KOPT-K1 (cell line): Measurements from ENCODE around the gene SHROOM3.

Experiments
- H3K27ac ChIP-seq: fragments of 200-600 bp; sonication (generic); 2 replicates; pipeline ENCODE4 v1.5.1; 2016; ENCODE audit warnings: antibody characterized with exemption, mild to moderate bottlenecking, low read depth, low read length; ENCODE audit not compliant: poor library complexity, severe bottlenecking
- H3K36me3 ChIP-seq: fragments of 200-600 bp; sonication (generic); 2 replicates; pipeline ENCODE4 v1.5.1; 2017; ENCODE audit warnings: antibody characterized with exemption, mild to moderate bottlenecking, low read length, moderate library complexity; ENCODE audit not compliant: insufficient read depth
- H3K9me3 ChIP-seq: fragments of 200-600 bp; sonication (generic); 2 replicates; pipeline ENCODE4 v1.5.1; 2017; ENCODE audit warnings: antibody characterized with exemption, low read length, mild to moderate bottlenecking; ENCODE audit not compliant: insufficient read depth, poor library complexity, severe bottlenecking

SHROOM3 gene

GRCh38 chr4:76658231-76659102 is 223.4 kb downstream of the SHROOM3 start:
- Histone ChIP-seq H3K36me3 (no peaks in the 10 kb centered on the region), H3K27ac (no peak overlapping the region), H3K9me3 (no peaks in the 10 kb centered on the region)

- Histone ChIP-seq H3K27ac (no peak overlapping the region), H3K36me3 (no peaks in the 10 kb centered on the region), H3K9me3 (no peaks in the 10 kb centered on the region)
Observed at GRCh38 chr4:76659103-76659490, 224.1 kb downstream of the SHROOM3 start.

GRCh38 chr4:76663824-76664223 is 228.8 kb downstream of the SHROOM3 start:
- Histone ChIP-seq H3K27ac (no peak overlapping the region), H3K9me3 (no peaks in the 10 kb centered on the region), H3K36me3 (no peaks in the 10 kb centered on the region)

GRCh38 chr4:76665153-76665552 is 230.1 kb downstream of the SHROOM3 start:
- Histone ChIP-seq H3K27ac (no peak overlapping the region), H3K36me3 (no peaks in the 10 kb centered on the region), H3K9me3 (no peaks in the 10 kb centered on the region)

GRCh38 chr4:76665721-76666120 is 230.7 kb downstream of the SHROOM3 start:
- Histone ChIP-seq H3K27ac (no peak overlapping the region), H3K36me3 (no peaks in the 10 kb centered on the region), H3K9me3 (no peaks in the 10 kb centered on the region)

- H3K36me3 ChIP-seq = no peaks in the 10 kb centered on the region
- no peaks in the 10 kb centered on the region for H3K9me3 ChIP-seq
- no peak overlapping the region for H3K27ac ChIP-seq
Observed at GRCh38 chr4:76666944-76667532, 232.0 kb downstream of the SHROOM3 start.

GRCh38 chr4:76670631-76671030 is 235.6 kb downstream of the SHROOM3 start:
- no peaks in the 10 kb centered on the region for H3K9me3 ChIP-seq
- no peak overlapping the region for H3K27ac ChIP-seq
- H3K36me3 ChIP-seq = no peaks in the 10 kb centered on the region

- Histone ChIP-seq H3K9me3 (no peaks in the 10 kb centered on the region), H3K36me3 (no peaks in the 10 kb centered on the region), H3K27ac (no peak overlapping the region)
Observed at GRCh38 chr4:76673362-76673761, 238.3 kb downstream of the SHROOM3 start.

- H3K27ac ChIP-seq = no peak overlapping the region
- no peaks in the 10 kb centered on the region for H3K9me3 ChIP-seq
- no peaks in the 10 kb centered on the region for H3K36me3 ChIP-seq
Observed at GRCh38 chr4:76674983-76675382, 240.0 kb downstream of the SHROOM3 start.

GRCh38 chr4:76677571-76678326 is 242.7 kb downstream of the SHROOM3 start:
- H3K27ac ChIP-seq = no peak overlapping the region
- no peaks in the 10 kb centered on the region for H3K9me3 ChIP-seq
- no peaks in the 10 kb centered on the region for H3K36me3 ChIP-seq

GRCh38 chr4:76679691-76680090 is 244.7 kb downstream of the SHROOM3 start:
- Histone ChIP-seq H3K36me3 (no peaks in the 10 kb centered on the region), H3K27ac (no peak overlapping the region), H3K9me3 (no peaks in the 10 kb centered on the region)

- Histone ChIP-seq H3K27ac (no peak overlapping the region), H3K36me3 (no peaks in the 10 kb centered on the region), H3K9me3 (no peaks in the 10 kb centered on the region)
Observed at GRCh38 chr4:76680952-76681351, 245.9 kb downstream of the SHROOM3 start.

GRCh38 chr4:76681996-76682395 is 247.0 kb downstream of the SHROOM3 start:
- Histone ChIP-seq H3K27ac (no peak overlapping the region), H3K36me3 (no peaks in the 10 kb centered on the region), H3K9me3 (no peaks in the 10 kb centered on the region)

- H3K36me3 ChIP-seq = no peaks in the 10 kb centered on the region
- no peaks in the 10 kb centered on the region for H3K9me3 ChIP-seq
- H3K27ac ChIP-seq = no peak overlapping the region
Observed at GRCh38 chr4:76683144-76683543, 248.1 kb downstream of the SHROOM3 start.

GRCh38 chr4:76687746-76688448 is 252.9 kb downstream of the SHROOM3 start:
- Histone ChIP-seq H3K9me3 (no peaks in the 10 kb centered on the region), H3K36me3 (no peaks in the 10 kb centered on the region), H3K27ac (no peak overlapping the region)
